GM19468 (cell line): ENCODE measurements around the gene SDSL.

Experiments used
- ATAC-seq: cut with Tn5 transposase; IDR thresholded peaks from one replicate; pipeline ENCODE4 v1.9.1; 2021; ENCODE audit warnings: mild to moderate bottlenecking, moderate library complexity, moderate number of reproducible peaks; ENCODE audit not compliant: unreplicated experiment; ENCODE audit errors: extremely low read depth

Gene SDSL

GRCh38 chr12:113440947-113441782 lies 19.0 kb downstream of the SDSL start:
- no peak for ATAC-seq

- ATAC-seq, result no peak
These were observed 20.9 kb downstream of the SDSL start for GRCh38 chr12:113443030-113443539.

- peak; percentile 39 for ATAC-seq
These were observed 23.5 kb downstream of the SDSL start for GRCh38 chr12:113445544-113446171.

DNA sequence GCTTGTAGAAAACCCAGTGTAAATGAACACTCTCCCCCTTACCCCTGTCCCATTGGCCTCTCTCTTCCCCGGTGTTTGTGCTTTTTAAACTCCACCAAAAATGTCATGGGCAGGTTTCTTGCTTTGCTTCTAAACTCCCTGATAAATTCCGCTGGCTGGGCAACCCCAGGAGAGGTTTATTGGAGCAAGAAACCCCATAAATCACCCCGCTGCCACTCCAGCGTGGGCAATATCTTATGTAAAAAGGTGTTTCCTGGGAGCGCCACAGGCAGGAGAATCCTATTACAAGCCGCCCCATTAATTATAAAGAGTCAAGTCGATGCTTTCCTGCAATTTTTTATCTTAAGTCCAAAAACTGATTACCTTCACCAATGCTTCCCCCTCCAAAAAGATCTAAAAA lies 26.7 kb downstream of the SDSL start:
- no peak for ATAC-seq

DNA sequence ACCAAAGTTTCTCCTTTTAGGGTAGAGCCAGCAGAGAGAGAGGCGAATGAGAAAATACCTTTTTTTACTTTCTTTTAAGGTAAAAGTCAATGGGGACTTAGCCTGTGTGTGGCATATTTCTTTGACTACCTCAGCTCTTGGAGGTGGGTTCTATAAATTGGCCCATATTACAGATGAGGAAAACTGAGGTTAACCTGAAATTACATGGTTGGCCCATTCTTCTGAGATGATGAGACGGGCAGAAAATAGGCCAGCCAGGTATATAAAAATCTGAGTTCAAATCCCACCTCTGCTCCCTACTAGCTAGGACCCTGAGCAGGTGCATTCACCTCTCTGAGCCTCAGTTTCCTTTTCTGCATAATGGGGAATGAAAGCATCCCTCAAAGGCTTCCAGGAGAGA lies 27.1 kb downstream of the SDSL start:
- ATAC-seq, result no peak

- ATAC-seq, result no peak
These were observed 27.7 kb downstream of the SDSL start for GRCh38 chr12:113449839-113450238.

GRCh38 chr12:113452458-113452857 lies 30.3 kb downstream of the SDSL start:
- ATAC-seq, result no peak

DNA sequence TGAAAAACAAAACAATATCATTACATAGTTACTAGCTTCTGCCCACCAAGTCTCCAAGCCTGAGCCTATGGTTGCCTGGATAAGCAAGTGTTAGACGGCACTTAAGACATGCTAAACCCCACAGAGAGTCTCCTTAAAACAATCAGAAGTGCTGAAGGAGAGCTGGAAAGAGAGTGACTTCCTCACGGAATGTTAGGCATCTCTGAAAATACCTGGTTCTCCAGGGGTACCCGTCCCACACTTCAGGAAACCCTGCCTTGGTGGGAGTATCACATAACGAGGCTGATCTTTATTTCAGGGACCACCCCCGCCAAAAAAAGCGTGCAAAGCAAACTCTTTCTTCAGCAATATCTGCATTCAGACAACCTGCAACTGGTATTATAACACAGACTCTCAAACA lies 31.1 kb downstream of the SDSL start:
- no peak for ATAC-seq

DNA sequence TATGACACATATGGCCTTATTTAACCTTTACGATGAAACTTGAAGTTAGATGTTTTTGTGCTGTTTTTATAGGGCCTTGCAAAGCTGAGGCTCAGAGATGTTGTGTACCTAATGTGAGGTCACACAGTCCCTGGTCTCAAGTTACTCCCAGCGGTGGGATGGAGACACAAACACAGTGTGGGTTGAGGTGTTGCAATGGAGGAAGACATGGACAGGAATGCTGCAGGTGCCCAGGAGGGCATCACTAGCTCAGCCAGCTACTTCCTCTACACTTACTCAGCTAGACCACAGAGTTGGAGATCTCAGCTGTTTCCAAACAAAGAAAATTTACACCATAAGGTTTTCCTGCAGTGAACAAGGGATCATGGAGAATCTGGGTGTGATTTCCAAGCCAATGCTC lies 34.0 kb downstream of the SDSL start:
- no peak for ATAC-seq

DNA sequence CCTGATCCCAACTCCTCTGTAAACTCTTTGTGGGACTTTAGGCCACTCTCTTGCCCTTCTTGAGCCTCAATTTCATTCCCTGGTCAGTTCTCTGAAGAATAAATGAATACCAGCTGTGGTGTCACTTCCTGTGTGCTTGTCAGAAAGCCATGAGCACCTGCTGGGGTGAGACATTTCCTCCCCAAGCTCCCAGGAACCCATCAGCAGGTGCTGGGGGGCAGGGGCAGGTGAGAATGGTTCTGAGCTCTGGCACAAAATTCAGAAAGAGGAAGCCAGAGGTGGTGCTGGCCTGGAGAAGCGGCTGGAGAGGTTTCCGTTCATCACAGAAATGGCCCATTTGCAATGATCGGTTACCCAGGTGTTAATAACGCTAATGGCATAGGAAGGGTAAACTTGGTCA lies 34.6 kb downstream of the SDSL start:
- ATAC-seq, result no peak

DNA sequence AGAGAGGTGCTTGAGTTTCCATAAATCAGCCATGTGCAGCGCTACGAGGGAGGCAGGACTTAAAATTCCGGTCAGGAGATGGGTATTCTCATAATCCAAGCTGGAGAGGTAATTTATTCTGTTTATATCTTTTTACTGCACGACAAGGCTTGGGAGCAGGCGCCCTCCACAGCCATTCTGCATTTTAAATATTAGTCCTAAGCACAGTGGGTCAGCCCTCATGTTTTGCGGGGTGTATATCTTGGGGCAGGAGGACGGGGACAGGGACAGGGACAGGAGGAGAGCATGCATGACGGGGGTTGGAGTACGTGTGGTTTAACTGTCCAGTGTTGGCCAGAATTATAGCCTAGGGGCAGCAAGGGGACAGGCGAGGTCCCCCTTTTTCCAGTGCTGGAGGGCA lies 35.0 kb downstream of the SDSL start:
- ATAC-seq, result no peak

DNA sequence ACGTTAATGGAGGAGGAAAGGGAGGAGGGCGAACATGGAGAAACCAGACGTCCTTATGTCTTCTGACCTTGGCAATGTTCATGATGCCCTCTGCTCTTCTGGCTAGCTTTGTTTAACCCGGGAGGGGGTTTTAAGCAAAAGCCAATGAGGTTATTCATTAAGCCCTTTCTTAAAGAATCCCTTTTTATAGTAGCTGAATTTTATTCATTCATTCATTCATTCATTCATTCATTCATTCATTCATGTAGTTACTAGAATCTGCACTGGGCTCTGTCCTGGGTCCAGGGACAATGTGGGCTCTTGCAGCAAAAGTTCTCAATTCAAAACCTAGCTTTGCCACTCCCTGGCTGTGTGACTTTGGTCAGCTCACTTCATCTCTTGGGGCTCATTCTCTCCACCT lies 35.5 kb downstream of the SDSL start:
- no peak for ATAC-seq

DNA sequence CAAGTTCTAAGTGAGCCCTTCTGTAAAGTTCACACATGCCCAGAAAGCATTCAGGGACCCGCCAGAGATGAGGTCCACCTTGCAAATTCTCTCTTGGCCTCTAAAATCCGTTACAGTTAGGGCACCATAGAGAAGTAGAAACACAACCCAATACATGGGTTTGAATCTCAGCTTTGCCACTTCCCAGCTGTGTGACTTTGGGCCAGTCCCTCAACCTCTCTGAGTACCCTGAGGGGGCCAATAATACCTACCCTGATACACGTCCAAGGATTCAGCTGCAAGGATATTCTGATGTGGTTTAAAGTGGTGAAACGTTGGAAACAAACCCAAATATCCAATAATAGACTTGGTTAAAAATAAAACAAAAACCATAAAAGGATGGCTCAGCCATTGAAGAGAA lies 37.8 kb downstream of the SDSL start:
- ATAC-seq, result no peak

DNA sequence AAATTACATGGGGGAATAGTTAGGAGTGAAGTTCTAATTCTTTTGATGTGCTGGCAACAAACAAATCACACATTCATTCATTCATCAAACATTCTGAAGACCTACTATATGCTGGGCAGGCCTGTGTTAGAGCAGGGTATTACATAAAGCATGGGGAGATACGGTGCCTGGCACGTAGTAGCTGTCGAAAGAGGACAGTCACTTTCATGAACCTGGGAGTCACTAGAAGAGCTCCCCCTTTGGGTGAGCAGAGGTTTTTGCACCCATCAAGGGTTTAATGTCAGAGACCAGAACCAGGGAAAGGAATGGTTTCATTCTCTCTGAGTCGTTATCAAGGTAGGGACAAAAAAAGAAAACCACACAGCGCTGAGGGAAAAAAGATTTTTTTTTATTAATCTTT lies 39.5 kb downstream of the SDSL start:
- no peak for ATAC-seq

DNA sequence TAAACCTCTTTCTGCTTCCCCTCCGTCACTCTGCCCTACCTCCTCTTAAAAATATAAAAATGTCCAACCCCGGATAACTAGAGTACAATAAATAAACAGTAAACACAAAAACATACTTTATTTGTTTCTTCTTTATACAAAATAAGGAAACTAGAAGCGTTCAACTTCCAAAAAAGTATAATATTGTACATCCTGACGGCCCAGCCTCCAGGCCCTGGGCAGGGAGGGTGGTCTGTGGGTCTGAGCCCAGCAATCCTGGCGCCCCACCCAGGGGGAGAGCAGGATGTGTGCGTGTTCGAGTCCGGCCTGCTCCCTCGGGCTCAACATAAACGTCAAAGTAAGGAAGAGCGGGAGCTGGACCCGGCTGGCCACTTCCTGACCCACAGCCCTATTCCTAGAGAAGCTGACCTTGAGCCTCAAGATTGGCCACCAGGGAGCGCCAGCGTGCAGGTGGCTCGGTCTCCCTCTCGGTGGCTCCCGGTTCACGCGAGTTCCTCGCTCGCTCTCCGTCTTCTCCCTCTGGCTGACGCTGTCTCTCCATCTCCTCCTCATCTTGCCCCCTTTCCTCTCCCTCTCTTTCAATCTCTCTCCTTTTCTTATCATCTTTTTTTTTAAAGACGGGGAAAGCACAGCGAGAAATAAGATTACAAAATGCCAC lies 40.1 kb downstream of the SDSL start:
- no peak for ATAC-seq

- no peak for ATAC-seq
These were observed 41.0 kb downstream of the SDSL start for GRCh38 chr12:113462998-113463745.

- no peak for ATAC-seq
These were observed 41.7 kb downstream of the SDSL start for GRCh38 chr12:113463746-113464451.

DNA sequence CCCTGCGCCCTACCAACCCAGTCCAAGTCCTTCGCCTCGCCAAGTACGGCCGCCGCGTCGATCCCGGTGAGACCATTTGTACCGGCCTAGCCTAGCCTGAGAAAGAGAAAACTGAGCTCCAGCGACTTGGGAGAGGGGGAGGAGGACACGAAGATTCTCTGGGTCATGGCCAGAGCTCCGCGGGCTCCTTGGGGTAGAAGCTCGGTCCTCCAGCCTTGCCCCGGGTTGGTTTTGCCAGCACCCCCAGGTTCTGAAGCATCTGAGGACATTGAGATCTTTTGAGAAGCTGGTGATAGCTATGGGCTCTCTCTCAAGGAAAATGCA lies 42.2 kb downstream of the SDSL start:
- no peak for ATAC-seq

- no peak for ATAC-seq
These were observed 42.9 kb downstream of the SDSL start for GRCh38 chr12:113464852-113465719.
